Mucosa of stomach (tissue), 1 donor: ENCODE measurements around the gene PTK6.
"Not testable (repeated sequence)": the region's sequence is repeated elsewhere in the genome, so short reads cannot be mapped to it uniquely, and the experiment has no call there.

Experiments used
- H3K27me3 ChIP-seq: one replicate; pipeline ENCODE4 v1.7.0; 2013; ENCODE audit warnings: mild to moderate bottlenecking, low read length; ENCODE audit not compliant: control insufficient read depth, insufficient read depth
- H3K36me3 ChIP-seq: one replicate; pipeline ENCODE4 v1.7.0; 2013; ENCODE audit warnings: low read length; ENCODE audit not compliant: control insufficient read depth, insufficient read depth
- H3K4me1 ChIP-seq: one replicate; pipeline ENCODE4 v1.7.0; 2013; ENCODE audit warnings: mild to moderate bottlenecking, low read length; ENCODE audit not compliant: control insufficient read depth, insufficient read depth
- H3K4me3 ChIP-seq: one replicate; pipeline ENCODE4 v1.7.0; 2013; ENCODE audit warnings: low read length
- H3K9ac ChIP-seq: one replicate; pipeline ENCODE4 v1.7.0; 2013; ENCODE audit warnings: mild to moderate bottlenecking, low read length, moderate library complexity
- H3K9me3 ChIP-seq: one replicate; pipeline ENCODE4 v1.7.0; 2013; ENCODE audit warnings: mild to moderate bottlenecking, low read length, moderate library complexity; ENCODE audit not compliant: control insufficient read depth
- donor health status: Pancreatic carcinoma.

PTK6 gene

DNA sequence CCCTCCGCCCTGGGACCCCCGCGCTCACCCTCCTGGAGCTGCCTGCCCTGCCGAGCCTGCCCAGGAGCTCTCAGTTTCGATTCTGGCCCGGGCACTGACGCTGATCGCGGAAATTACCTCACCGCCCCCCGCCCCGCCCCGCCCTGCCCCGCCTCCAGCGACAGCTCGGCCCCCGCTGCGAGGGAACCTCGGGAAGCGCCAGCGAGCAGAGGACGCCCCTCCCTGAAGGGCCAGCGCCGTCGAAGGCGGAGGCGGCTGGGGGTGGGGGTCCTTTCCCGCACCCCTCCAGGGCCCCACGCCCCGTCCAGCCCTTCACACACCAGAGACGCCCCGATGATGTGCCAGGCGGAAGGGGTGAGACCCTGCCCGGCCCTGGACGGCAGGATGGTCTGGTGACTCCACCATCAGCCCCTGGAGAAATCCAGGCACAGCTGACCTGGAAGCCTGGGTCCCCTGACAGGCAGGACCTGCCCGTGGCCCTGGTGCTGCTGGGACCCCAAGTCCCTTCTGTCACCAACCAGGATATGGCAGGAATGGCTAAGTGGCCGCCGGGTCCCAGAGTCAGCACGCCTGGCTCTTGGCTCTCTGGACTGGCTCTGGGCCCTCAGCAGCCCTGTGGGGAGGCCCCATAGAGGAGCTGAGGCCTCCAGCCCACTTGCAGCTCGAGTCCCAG lies 37.1 kb upstream of the PTK6 start, which contains the start of gene HELZ2:
Gene HELZ2 (minus strand): TSS at position 84 of the 673 bp plus-strand sequence. CDS start 1,854 bp downstream, outside the sequence.
- H3K9ac ChIP-seq, result peak within 1 kb of the TSS; percentile 96
- H3K36me3 ChIP-seq, result peaks cover 4% of the 10 kb centered on the region
- no peaks in the 10 kb centered on the region for H3K9me3 ChIP-seq
- peak within 1 kb of the TSS; percentile 80 for H3K4me3 ChIP-seq
- H3K27me3 ChIP-seq, result peaks cover 9% of the 10 kb centered on the region
- H3K4me1 ChIP-seq, result peaks cover 14% of the 10 kb centered on the region

DNA sequence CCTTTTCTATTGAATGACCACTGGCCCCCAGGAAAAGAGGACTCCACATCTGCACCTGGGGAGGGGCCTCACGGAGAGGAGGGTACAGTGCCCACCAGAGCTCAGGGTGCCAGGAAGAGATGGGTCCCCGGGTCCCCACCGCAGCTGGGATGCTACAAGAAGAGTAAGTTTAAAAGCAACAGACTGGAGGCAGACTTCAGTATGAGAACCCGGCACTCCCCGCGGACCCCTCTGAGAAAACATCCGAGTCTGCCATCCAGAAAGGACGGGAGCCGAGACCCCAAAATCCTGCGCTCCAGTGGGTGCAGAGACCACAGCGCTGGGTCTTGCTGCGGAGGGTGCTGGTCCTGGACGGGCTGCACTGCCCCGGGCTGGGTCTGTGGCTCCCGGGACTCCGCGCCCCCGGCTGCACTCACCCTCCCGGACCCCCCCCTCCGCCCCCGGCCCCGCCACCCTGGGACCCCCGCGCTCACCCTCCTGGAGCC lies 36.5 kb upstream of the PTK6 start:
- Histone ChIP-seq H3K9ac (peak overlapping the region; percentile 96), H3K4me1 (peaks cover 14% of the 10 kb centered on the region), H3K27me3 (peaks cover 5% of the 10 kb centered on the region), H3K9me3 (no peaks in the 10 kb centered on the region), H3K36me3 (peaks cover 4% of the 10 kb centered on the region), H3K4me3 (peak overlapping the region; percentile 80)

DNA sequence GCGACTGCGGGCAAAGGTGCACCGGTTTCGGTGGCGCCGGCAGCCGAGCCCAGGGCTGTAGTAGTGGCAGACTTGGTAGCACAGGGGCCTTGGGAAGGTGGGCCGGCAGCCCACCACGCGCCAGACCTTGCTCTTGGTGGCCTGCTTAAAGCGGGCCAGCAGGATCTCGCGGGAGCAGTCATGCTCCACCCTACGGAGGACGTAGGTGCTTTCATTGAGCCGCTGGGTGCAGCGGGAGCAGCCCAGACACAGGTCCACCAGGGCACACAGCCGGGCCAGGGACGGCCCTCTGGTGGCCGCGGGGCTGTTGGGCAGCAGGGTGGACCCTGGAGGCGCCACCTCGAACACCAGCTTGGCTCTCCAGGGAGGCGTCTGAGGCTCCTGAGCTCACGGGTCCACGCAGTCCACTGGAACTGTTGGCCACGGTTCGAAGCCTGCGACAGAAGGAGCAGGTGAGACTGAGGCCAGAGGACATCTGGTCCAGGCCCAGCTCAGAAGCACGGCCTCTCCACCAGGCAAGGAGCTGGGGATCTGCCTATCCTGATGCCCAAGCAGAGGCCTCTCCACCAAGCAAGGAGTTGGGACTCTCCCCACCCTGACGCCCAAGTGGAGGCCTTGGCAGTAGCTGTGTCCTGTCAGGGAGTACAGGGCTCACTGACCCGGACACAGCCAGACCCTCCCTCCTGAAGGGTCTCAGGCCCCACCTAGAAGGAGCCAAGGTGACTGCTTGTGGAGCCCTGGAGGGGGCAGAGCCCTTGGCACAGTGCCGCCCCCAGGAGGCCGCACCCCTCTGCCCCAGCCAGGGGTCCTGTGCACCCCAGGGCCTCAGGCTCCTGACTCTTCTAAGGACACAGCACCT lies 35.8 kb upstream of the PTK6 start:
- Histone ChIP-seq H3K9ac (peak overlapping the region; percentile 96), H3K4me1 (peaks cover 14% of the 10 kb centered on the region), H3K4me3 (peak overlapping the region; percentile 80), H3K36me3 (peaks cover 4% of the 10 kb centered on the region), H3K27me3 (peaks cover 5% of the 10 kb centered on the region), H3K9me3 (no peaks in the 10 kb centered on the region)

DNA sequence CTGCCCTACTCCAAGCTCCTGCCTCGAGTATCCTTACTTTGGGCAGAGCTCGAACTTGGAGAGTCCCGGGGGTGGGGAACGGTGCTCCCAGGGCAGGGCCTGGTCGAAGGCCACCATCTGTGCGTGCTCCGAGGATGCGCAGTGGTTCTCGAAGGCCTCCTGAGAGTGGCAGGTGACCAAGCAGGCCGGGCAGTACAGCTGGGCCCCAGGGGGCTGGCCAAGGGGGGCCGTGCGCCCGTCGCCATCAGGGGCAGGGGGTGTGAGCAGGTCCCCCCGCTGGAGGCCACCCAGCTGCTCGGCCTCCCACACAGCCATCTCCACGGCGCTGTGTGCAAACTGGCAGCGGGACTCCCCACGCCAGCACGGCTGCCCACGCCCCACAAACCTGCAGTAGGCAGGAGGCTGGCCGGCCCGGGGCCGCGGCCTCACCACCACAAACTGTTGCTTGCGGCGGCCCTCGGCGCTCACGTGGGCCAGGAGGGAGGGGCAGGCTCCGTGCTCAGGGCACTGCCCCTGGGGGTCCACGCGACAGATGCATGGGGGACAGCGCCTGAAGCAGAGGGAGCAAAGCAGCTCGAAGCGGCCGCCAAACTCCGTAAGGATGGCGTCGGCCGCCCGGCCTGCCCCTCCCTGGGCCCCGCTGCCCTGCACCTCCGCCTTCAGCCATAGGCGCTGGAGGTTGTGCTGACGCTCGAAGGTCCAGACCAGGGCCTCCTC lies 35.1 kb upstream of the PTK6 start:
- no peaks in the 10 kb centered on the region for H3K27me3 ChIP-seq
- peaks cover 11% of the 10 kb centered on the region for H3K4me1 ChIP-seq
- H3K9ac ChIP-seq, result no peak overlapping the region
- peaks cover 4% of the 10 kb centered on the region for H3K36me3 ChIP-seq
- no peaks in the 10 kb centered on the region for H3K9me3 ChIP-seq
- H3K4me3 ChIP-seq, result no peak overlapping the region

DNA sequence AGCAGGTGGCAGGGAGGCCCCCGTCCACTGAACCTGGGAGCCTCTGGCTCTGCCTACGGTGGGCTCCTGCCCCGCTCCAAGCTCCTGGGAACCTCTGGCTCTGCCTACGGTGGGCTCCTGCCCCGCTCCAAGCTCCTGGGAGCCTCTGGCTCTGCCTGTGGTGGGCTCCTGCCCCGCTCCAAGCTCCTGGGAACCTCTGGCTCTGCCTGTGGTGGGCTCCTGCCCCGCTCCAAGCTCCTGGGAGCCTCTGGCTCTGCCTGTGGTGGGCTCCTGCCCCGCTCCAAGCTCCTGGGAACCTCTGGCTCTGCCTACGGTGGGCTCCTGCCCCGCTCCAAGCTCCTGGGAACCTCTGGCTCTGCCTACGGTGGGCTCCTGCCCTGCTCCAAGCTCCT lies 33.9 kb upstream of the PTK6 start:
- not testable (repeated sequence) for H3K9me3 ChIP-seq, H3K27me3 ChIP-seq, H3K9ac ChIP-seq, H3K36me3 ChIP-seq, H3K4me3 ChIP-seq
- H3K4me1 ChIP-seq, result peaks cover 11% of the 10 kb centered on the region

DNA sequence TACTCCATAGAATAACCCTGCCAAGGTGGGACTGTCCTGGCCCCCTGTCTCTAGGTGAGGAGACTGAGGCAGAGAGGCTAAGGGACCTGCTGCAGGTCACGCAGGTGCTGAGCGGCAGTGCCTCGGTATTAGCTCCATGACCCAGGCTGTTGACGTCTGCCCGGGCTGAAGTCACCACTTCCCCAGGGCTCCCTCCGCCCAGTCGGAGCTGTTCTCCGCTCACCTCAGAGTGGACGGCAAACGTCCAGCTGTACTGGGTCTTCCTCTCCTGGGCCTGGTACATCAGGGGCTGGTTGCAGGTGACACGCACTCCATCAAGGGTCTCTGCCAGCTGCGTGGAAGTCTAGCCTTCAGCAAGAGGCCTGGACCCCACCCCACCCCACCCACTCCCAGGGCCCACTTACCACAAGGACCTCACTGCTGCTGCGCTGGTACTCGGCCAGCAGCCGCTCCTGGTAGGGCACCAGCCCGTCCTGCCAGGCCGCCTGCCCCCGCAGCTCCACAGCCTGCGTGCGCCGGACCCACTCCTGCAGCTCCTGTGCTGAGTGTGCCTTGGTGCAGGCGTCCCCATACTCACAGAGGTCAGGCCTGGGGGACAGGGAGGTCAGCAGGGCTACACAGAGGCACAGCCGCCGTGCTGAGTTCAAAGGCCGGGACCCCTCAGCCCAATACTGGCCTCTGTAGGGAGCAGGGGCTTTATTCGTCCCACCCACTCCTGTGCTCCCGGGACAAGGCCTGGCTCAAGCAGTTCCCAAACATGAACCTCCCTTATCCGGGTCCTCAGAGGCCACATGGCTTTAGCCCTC lies 33.3 kb upstream of the PTK6 start:
- Histone ChIP-seq H3K36me3 (peaks cover 4% of the 10 kb centered on the region), H3K4me1 (peaks cover 11% of the 10 kb centered on the region), H3K27me3 (no peaks in the 10 kb centered on the region), H3K9me3 (no peaks in the 10 kb centered on the region), H3K9ac (no peak overlapping the region), H3K4me3 (no peak overlapping the region)

DNA sequence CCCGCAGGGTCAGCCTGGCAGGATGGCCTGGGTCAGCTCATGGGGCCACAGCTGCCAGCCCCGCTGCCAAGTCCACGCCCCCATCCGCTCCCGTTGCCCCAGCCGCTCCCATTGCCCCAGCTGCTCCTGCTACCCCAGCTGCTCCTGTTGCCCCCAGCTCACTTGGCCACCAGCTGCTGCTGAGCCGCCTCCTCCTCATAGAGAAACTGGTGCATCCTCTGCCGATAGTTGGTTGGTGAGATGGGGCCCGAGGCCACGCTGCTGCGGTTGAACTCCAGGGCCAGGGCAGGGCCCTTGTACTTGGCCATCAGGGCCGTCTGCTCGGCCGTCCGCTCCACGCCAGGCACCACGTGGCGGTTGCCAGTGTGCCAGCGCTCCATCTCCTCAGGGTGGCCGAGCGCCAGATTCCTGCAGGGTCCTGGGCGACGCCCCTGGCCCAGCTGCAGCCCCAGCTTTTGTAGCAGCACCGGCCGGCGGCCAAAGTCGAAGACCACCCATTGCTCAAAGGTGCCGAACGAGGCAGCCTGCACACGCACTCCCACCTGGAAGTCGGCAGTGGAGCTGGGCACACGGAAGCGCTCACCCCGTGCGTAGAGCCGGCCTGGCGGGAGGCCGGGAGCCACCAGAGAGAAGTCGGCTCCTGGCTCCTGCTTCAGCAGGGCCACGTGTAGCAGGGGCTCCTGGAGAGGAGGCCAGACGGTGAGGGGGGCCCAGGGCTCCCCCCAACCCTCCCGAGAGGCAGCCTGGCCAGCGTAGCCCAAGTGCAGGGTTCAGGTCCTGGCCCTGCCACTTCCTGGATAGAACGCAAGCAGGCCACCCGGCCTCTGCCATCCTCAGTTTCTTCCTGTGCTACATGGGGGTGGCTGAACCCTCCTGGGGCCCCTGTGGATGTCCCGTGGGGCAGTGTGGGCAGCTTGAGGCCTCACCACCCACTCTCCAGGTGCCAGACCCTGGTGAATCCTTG lies 32.1 kb upstream of the PTK6 start:
- no peaks in the 10 kb centered on the region for H3K9me3 ChIP-seq

DNA sequence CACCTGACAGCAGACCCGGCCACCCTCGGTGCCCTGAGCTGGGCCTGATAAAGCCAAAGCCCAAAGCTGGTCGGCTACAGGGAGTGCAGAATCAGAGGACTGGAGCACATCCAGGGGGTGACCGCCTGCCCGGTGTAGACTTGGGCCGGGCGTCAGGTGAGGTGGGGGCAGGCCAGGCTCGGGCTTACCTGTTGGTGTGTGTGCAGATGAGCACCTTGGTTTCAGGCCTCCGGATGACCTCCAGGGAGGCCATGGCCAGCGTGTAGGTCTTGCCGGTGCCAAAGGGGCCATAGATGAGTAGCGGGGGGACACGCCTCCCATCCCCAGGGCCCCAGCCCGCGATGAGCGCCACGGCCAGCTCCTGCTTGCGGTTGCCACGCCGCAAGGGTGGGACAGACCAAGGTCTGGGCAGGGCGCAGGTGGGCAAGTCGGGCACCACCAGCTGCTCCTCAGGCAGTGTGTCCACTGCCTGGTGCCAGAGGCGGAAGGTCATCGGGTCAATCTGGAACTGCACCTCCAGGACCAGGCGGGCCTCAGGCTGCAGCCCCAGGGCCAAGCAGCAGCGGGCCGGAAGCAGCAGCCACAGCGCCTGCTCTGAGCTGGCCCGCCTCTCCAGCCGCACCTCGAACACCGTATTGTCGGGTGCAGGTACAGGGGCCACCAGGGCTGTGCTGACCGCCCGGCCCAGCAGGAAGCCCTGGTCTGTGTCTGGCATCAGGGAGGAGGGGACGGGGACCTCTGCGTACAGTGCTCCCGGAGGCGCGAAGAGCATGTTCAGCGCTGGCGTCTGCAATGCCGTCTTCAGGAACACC lies 31.2 kb upstream of the PTK6 start:
- no peak overlapping the region for H3K9ac ChIP-seq
- no peaks in the 10 kb centered on the region for H3K9me3 ChIP-seq
- H3K4me1 ChIP-seq, result peaks cover 4% of the 10 kb centered on the region
- H3K36me3 ChIP-seq, result peaks cover 4% of the 10 kb centered on the region
- no peaks in the 10 kb centered on the region for H3K27me3 ChIP-seq
- no peak overlapping the region for H3K4me3 ChIP-seq

More for the DNA sequence above, 32.1 kb upstream of the PTK6 start:
- Histone ChIP-seq H3K4me1 (peaks cover 6% of the 10 kb centered on the region), H3K27me3 (no peaks in the 10 kb centered on the region), H3K36me3 (peaks cover 4% of the 10 kb centered on the region), H3K4me3 (no peak overlapping the region), H3K9ac (no peak overlapping the region)

DNA sequence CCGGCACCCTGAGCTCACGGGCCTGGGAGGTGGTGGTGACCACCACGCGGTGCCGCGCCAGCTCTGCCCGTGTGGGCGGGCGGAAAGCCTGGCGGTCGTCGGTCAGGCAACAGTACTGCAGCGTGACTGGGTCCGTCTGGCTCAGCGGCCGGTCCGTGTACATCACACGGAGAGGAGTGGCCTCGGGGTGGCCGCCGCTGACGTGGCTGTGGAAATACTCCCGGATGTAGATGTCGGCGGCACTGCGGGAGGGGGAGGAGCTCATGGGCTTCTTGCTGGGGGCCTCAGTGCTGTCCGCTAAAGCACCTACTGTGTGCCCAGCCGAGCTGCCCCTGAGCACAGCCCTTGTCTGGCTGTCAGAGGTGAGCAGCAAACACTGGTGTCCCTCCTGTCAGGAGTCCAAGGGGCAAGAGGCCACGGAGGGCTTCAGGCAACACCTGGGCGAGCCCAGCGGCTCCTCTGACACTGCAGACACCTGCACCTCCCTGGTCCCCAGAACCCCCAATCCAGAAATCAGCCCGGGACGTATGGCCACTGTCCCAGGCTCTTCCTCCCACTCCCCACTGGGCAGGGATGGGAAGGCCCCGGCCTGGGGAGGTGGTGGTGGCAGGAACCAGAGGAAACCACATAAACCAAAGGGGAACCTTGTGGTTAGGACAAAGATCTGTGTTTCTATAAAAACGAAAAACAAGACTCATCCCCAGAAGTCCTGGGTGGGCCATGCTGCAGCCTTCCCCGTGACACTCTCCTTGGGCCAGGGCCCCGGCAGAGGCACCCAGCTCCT lies 30.4 kb upstream of the PTK6 start:
- Histone ChIP-seq H3K9me3 (no peaks in the 10 kb centered on the region), H3K4me3 (no peak overlapping the region), H3K27me3 (no peaks in the 10 kb centered on the region), H3K4me1 (no peaks in the 10 kb centered on the region), H3K9ac (no peak overlapping the region), H3K36me3 (peaks cover 9% of the 10 kb centered on the region)

DNA sequence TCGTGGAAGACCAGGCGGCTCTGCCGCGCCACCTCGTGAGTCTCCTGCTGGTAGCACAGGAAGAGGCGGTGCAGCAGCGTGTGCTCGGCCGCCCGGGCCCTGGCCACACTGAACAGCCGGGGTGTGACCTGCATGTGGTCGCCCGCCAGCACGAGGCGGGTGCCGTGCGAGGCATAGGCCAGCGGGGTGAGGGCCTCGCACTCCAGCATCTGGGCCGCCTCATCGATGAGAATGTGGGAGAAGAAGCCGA lies 29.9 kb upstream of the PTK6 start:
- H3K4me1 ChIP-seq, result no peaks in the 10 kb centered on the region
- peaks cover 13% of the 10 kb centered on the region for H3K36me3 ChIP-seq
- no peaks in the 10 kb centered on the region for H3K9me3 ChIP-seq
- H3K9ac ChIP-seq, result no peak overlapping the region
- H3K27me3 ChIP-seq, result no peaks in the 10 kb centered on the region
- no peak overlapping the region for H3K4me3 ChIP-seq
